HG03457 (cell line): ENCODE measurements around the gene ARRDC2.
"Not testable (repeated sequence)": the region's sequence is repeated elsewhere in the genome, so short reads cannot be mapped to it uniquely, and the experiment has no call there.

Experiments
- ATAC-seq: cut with Tn5 transposase; IDR thresholded peaks from one replicate; pipeline ENCODE4 v1.9.1; 2021; ENCODE audit warnings: moderate number of reproducible peaks; ENCODE audit not compliant: unreplicated experiment

Gene ARRDC2

GRCh38 chr19:18016209-18016910 is 8.4 kb downstream of the ARRDC2 start:
- no peak for ATAC-seq

- no peak for ATAC-seq
Measured at GRCh38 chr19:18017275-18018083, 9.5 kb downstream of the ARRDC2 start.

GRCh38 chr19:18020212-18021085 is 12.5 kb downstream of the ARRDC2 start:
- ATAC-seq = no peak

- ATAC-seq = no peak
Measured at GRCh38 chr19:18021121-18021755, 13.3 kb downstream of the ARRDC2 start.

GRCh38 chr19:18023622-18024251 is 15.8 kb downstream of the ARRDC2 start:
- ATAC-seq = no peak

GRCh38 chr19:18027151-18027550 is 19.2 kb downstream of the ARRDC2 start:
- ATAC-seq = no peak

GRCh38 chr19:18029617-18030338 is 21.8 kb downstream of the ARRDC2 start:
- ATAC-seq = no peak

GRCh38 chr19:18031401-18031800 is 23.4 kb downstream of the ARRDC2 start:
- ATAC-seq = not testable (repeated sequence)

- ATAC-seq = not testable (repeated sequence)
Measured at GRCh38 chr19:18032102-18032501, 24.1 kb downstream of the ARRDC2 start.

GRCh38 chr19:18041054-18041453 is 33.1 kb downstream of the ARRDC2 start:
- no peak for ATAC-seq

GRCh38 chr19:18043676-18044075 is 35.7 kb downstream of the ARRDC2 start:
- no peak for ATAC-seq

GRCh38 chr19:18044825-18045304 is 36.9 kb downstream of the ARRDC2 start:
- peak; percentile 84 for ATAC-seq

- ATAC-seq = no peak
Measured at GRCh38 chr19:18045307-18046050, 37.5 kb downstream of the ARRDC2 start.

- no peak for ATAC-seq
Measured at GRCh38 chr19:18046059-18046718, 38.2 kb downstream of the ARRDC2 start.

GRCh38 chr19:18049385-18049784 is 41.4 kb downstream of the ARRDC2 start:
- no peak for ATAC-seq

GRCh38 chr19:18051887-18052286 is 43.9 kb downstream of the ARRDC2 start:
- no peak for ATAC-seq

- no peak for ATAC-seq
Measured at GRCh38 chr19:18053576-18054219, 45.7 kb downstream of the ARRDC2 start.

- ATAC-seq = no peak
Measured at GRCh38 chr19:18055967-18056366, 48.0 kb downstream of the ARRDC2 start.
